H1 (cell line): Measurements from ENCODE around the gene SEMA6A. TPM values are rescaled to one million over a fixed set of nuclear protein-coding genes. Genes with fewer than 3 reads are reported as not detected.

Experiments
- CTCF ChIA-PET: fragments of 300-600 bp; sonication (Branson Sonifier 250); formaldehyde crosslinking; loops from one replicate; lab custom pipeline; 2021; ENCODE audit not compliant: partially characterized antibody; lab: Charles Lee
- POLR2A ChIA-PET: fragments of 300-600 bp; sonication (Branson Sonifier 250); formaldehyde crosslinking; loops from one replicate; lab custom pipeline; 2021; ENCODE audit warnings: inconsistent platforms; ENCODE audit not compliant: partially characterized antibody; lab: Charles Lee
- DNase-seq, 2 experiments: peaks; one replicate each; pipeline versions ENCODE4 v3.0.0 to v3.0.0-alpha.2; 2010 to 2022; ENCODE audit warnings: low spot score in 2 of 2, low read depth in 1 of 2, mixed read lengths in 1 of 2
- FAIRE-seq: peaks from 2 replicates; lab custom pipeline; 2011; peaks lifted over from hg19 to GRCh38; lab: Jason Lieb, UNC
- H2AFZ ChIP-seq: 2 replicates; pipeline ENCODE4 v1.8.1; 2012; ENCODE audit warnings: low read length, inconsistent platforms
- H2AK5ac ChIP-seq: 2 replicates; pipeline ENCODE4 v1.6.1; 2013; ENCODE audit warnings: low read depth, low read length
- H2BK120ac ChIP-seq: replicated peaks from 2 replicates; pipeline ENCODE3; 2013; ENCODE audit warnings: low read depth, low read length, inconsistent platforms
- H2BK12ac ChIP-seq: 2 replicates; pipeline ENCODE4 v1.6.1; 2013; ENCODE audit warnings: low read depth, low read length
- H2BK15ac ChIP-seq: 2 replicates; pipeline ENCODE4 v1.6.1; 2013; ENCODE audit warnings: low read length
- H2BK20ac ChIP-seq: 2 replicates; pipeline ENCODE4 v1.6.1; 2013; ENCODE audit warnings: low read length
- H2BK5ac ChIP-seq: 2 replicates; pipeline ENCODE4 v1.6.1; 2013; ENCODE audit warnings: low read depth, low read length
- H3K14ac ChIP-seq: 2 replicates; pipeline ENCODE4 v1.6.1; 2013; ENCODE audit warnings: inconsistent platforms; ENCODE audit not compliant: insufficient read length
- H3K18ac ChIP-seq: 2 replicates; pipeline ENCODE4 v1.6.1; 2013; ENCODE audit warnings: low read length; ENCODE audit errors: extremely low read depth
- H3K23ac ChIP-seq: 2 replicates; pipeline ENCODE4 v1.6.1; 2013; ENCODE audit warnings: inconsistent platforms; ENCODE audit not compliant: insufficient read length
- H3K23me2 ChIP-seq: 2 replicates; pipeline ENCODE4 v1.6.1; 2013; ENCODE audit warnings: low read depth, low read length
- H3K27ac ChIP-seq: 2 replicates; pipeline ENCODE4 v1.6.1; 2011; ENCODE audit warnings: low read depth, low read length, inconsistent platforms
- H3K27me3 ChIP-seq, 4 experiments: replicated peaks in 1 of 4; 1 replicate in 1 of 4; 2 replicates in 3 of 4; pipeline versions ENCODE4 v1.6.1 to v1.8.1; 2011 to 2013; ENCODE audit warnings: low read length in 3 of 4, mild to moderate bottlenecking in 3 of 4, inconsistent platforms in 2 of 4, mixed read lengths in 2 of 4, moderate library complexity in 1 of 4; ENCODE audit not compliant: control insufficient read depth in 3 of 4, insufficient read depth in 3 of 4; ENCODE audit errors: extremely low read depth in 1 of 4
- H3K36me3 ChIP-seq, 4 experiments: 2 replicates each; pipeline versions ENCODE4 v1.6.1 to v1.8.1; 2011 to 2013; ENCODE audit warnings: mild to moderate bottlenecking in 4 of 4, low read length in 3 of 4, moderate library complexity in 2 of 4, control low read depth in 1 of 4, inconsistent platforms in 1 of 4; ENCODE audit not compliant: insufficient read depth in 4 of 4, control insufficient read depth in 2 of 4
- H3K4ac ChIP-seq: replicated peaks from 2 replicates; pipeline ENCODE3; 2013; ENCODE audit warnings: low read length, low read depth, mixed read lengths, inconsistent platforms; ENCODE audit not compliant: insufficient read length
- H3K4me1 ChIP-seq, 4 experiments: replicated peaks in 1 of 4; 1 replicate in 1 of 4; 2 replicates in 3 of 4; pipeline versions ENCODE4 v1.6.1 to v1.8.1; 2011 to 2013; ENCODE audit warnings: low read length in 3 of 4, inconsistent platforms in 2 of 4, mixed read lengths in 1 of 4; ENCODE audit not compliant: insufficient read depth in 4 of 4, control insufficient read depth in 3 of 4
- H3K4me2 ChIP-seq, 2 experiments: 2 replicates each; pipeline versions ENCODE4 v1.6.1 to v1.8.1; 2011 to 2013; ENCODE audit warnings: low read depth in 2 of 2, low read length in 2 of 2, control low read depth in 1 of 2, inconsistent platforms in 1 of 2, mild to moderate bottlenecking in 1 of 2; ENCODE audit not compliant: insufficient read depth in 1 of 2
- H3K4me3 ChIP-seq, 4 experiments: fragments of 200-600, 300-600 bp in 1 of 4; sonication (generic), shearing (Covaris generic), sonication (Bioruptor Twin) in 1 of 4; 2 replicates each; pipeline versions ENCODE4 v1.5.1 to v1.8.1; 2011 to 2016; ENCODE audit warnings: low read length in 4 of 4, low read depth in 3 of 4, control low read depth in 2 of 4, inconsistent platforms in 2 of 4, mild to moderate bottlenecking in 2 of 4, mixed read lengths in 1 of 4, moderate library complexity in 1 of 4; ENCODE audit not compliant: insufficient read depth in 2 of 4; ENCODE audit errors: extremely low read depth in 1 of 4
- H3K56ac ChIP-seq: replicated peaks from 2 replicates; pipeline ENCODE3; 2013; ENCODE audit warnings: low read depth, mild to moderate bottlenecking, mixed read lengths, low read length, inconsistent platforms; ENCODE audit not compliant: insufficient read length
- H3K79me1 ChIP-seq: 2 replicates; pipeline ENCODE4 v1.6.1; 2013; ENCODE audit warnings: low read depth, low read length, control low read depth
- H3K79me2 ChIP-seq, 2 experiments: 2 replicates each; pipeline versions ENCODE4 v1.6.1 to v1.8.1; 2012 to 2013; ENCODE audit warnings: low read length in 2 of 2, mild to moderate bottlenecking in 2 of 2, inconsistent platforms in 1 of 2; ENCODE audit not compliant: insufficient read depth in 2 of 2, control insufficient read depth in 1 of 2
- H3K9ac ChIP-seq, 4 experiments: replicated peaks in 1 of 4; 1 replicate in 1 of 4; 2 replicates in 3 of 4; pipeline versions ENCODE4 v1.6.1 to v1.8.1; 2011 to 2013; ENCODE audit warnings: low read depth in 3 of 4, low read length in 3 of 4, control low read depth in 2 of 4, mild to moderate bottlenecking in 2 of 4, moderate library complexity in 2 of 4, inconsistent platforms in 1 of 4; ENCODE audit errors: extremely low read depth in 1 of 4
- H3K9me3 ChIP-seq, 2 experiments: 2 replicates each; pipeline versions ENCODE4 v1.6.1 to v1.8.1; 2012 to 2013; ENCODE audit warnings: mild to moderate bottlenecking in 2 of 2, moderate library complexity in 2 of 2, control low read depth in 1 of 2, inconsistent platforms in 1 of 2, low read depth in 1 of 2, low read length in 1 of 2, mixed read lengths in 1 of 2; ENCODE audit not compliant: insufficient read depth in 2 of 2
- H4K20me1 ChIP-seq, 2 experiments: replicated peaks in 1 of 2; 2 replicates each; pipeline versions ENCODE3 to v1.8.1; 2011 to 2013; ENCODE audit warnings: inconsistent platforms in 2 of 2, low read length in 2 of 2, mild to moderate bottlenecking in 1 of 2; ENCODE audit not compliant: insufficient read depth in 2 of 2, control insufficient read depth in 1 of 2
- H4K5ac ChIP-seq: 2 replicates; pipeline ENCODE4 v1.6.1; 2013; ENCODE audit warnings: low read length, low read depth, mixed read lengths, inconsistent platforms; ENCODE audit not compliant: insufficient read length
- H4K8ac ChIP-seq: 2 replicates; pipeline ENCODE4 v1.8.0; 2013; ENCODE audit warnings: mild to moderate bottlenecking, moderate library complexity, low read length, inconsistent platforms; ENCODE audit not compliant: insufficient read depth; ENCODE audit errors: extremely low read depth
- H4K91ac ChIP-seq: replicated peaks from 2 replicates; pipeline ENCODE3; 2013; ENCODE audit warnings: low read length, mixed read lengths, inconsistent platforms; ENCODE audit not compliant: insufficient read length
- ATF3 ChIP-seq: IDR thresholded peaks from 2 replicates; pipeline ENCODE4 v1.6.1; 2011; ENCODE audit warnings: low read depth, mild to moderate bottlenecking, low read length; ENCODE audit not compliant: insufficient read depth
- CTCF ChIP-seq, 3 experiments: IDR thresholded peaks; 1 replicate in 2 of 3; 2 replicates in 1 of 3; pipeline versions ENCODE4 v1.5.1 to v1.6.1; 2011; ENCODE audit warnings: low read length in 3 of 3, mild to moderate bottlenecking in 3 of 3, inconsistent platforms in 2 of 3, low read depth in 1 of 3, moderate library complexity in 1 of 3; ENCODE audit not compliant: insufficient read depth in 1 of 3; ENCODE audit errors: control extremely low read depth in 1 of 3
- RNF2 ChIP-seq: fragments of 200-900, 300-1000 bp; sonication (generic); IDR thresholded peaks from 2 replicates; pipeline ENCODE4 v1.7.1; 2016; ENCODE audit warnings: borderline replicate concordance, low read depth, mild to moderate bottlenecking, antibody characterized with exemption, low read length; ENCODE audit not compliant: poor library complexity, severe bottlenecking; ENCODE audit errors: missing control alignments
- SAP30 ChIP-seq: fragments of 300-600 bp; sonication (generic); IDR thresholded peaks from 2 replicates; pipeline ENCODE4 v1.7.1; 2012; ENCODE audit warnings: low read length, moderate library complexity, mild to moderate bottlenecking, inconsistent platforms; ENCODE audit not compliant: insufficient read depth, insufficient replicate concordance
- SIX5 ChIP-seq: IDR thresholded peaks from 2 replicates; pipeline ENCODE4 v1.6.1; 2011; ENCODE audit warnings: mild to moderate bottlenecking, low read depth, low read length
- SRF ChIP-seq: IDR thresholded peaks from 2 replicates; pipeline ENCODE4 v1.6.1; 2011; ENCODE audit warnings: mild to moderate bottlenecking, low read depth, low read length, moderate library complexity
- TCF12 ChIP-seq: IDR thresholded peaks from 2 replicates; pipeline ENCODE4 v1.6.1; 2011; ENCODE audit warnings: low read depth, mild to moderate bottlenecking, low read length
- YY1 ChIP-seq: IDR thresholded peaks from 2 replicates; pipeline ENCODE4 v1.6.1; 2011; ENCODE audit warnings: low read depth, mild to moderate bottlenecking, low read length
- WGBS, 2 experiments: shearing (Covaris generic) in 1 of 2; methylation state at CpG; one replicate each; pipeline versions ENCODE4 v1.1.6 to v1.1.7; 2013 to 2015; ENCODE audit warnings: low lambda C conversion rate in 2 of 2, mixed read lengths in 2 of 2, inconsistent platforms in 1 of 2, low coverage in 1 of 2, missing lambda C conversion rate in 1 of 2; ENCODE audit not compliant: insufficient replicate concordance in 2 of 2, insufficient coverage in 1 of 2, insufficient read length in 1 of 2; ENCODE audit errors: extremely low coverage in 1 of 2, missing lambda C conversion rate in 1 of 2; 5-methylcytosine and 5-hydroxymethylcytosine counted together
- polyA plus RNA-seq, 7 experiments: library from polyadenylated mRNA; depleted of rRNA in 3 of 7; stranded (reverse) in 5 of 7; unstranded in 2 of 7; fragments of >200 nt in 5 of 7; fragments of 200-250 nt in 2 of 7; gene quantifications; 1 replicate in 5 of 7; 2 replicates in 1 of 7; 4 replicates in 1 of 7; pipeline versions ENCODE4 v1.2.1 to v1.2.3, GENCODE V29; 2011 to 2013; ENCODE audit warnings: missing spikeins in 2 of 7, mixed read lengths in 2 of 7
- total RNA-seq: library from RNA; stranded (reverse); fragmentation: NEBNext Ultra II Directional; extraction: Animal tissue kit (Norgen Biotek cat#: 25700); gene quantifications from 2 replicates; pipeline ENCODE4 v1.2.1, GENCODE V29; 2021

SEMA6A gene
- total and polyA plus RNA-seq, 2 of the 8 experiments (the other 6 are each of a cell fraction or from before 2014, with no cell fraction given) = 78.3 to 277 TPM

DNA sequence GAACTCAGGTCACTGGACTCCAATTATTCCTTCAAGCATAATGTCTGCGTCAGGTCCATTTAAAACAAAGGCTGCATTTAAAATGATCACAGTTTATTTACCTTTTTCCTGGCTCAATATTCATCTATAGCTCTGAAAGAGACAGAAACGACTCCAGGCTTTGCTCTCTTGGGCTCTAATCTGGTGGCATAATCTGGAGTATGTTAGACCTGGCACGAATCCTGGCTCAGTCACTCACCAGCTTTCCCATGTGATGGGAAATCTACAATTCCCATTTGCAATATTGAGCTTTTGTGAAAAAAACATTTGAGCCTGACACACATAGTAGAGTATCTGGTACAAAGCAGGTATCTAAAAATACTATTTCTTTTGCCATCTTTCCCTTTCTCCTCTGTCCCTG is 155.8 kb downstream of the SEMA6A start:
- H3K36me3 ChIP-seq = no peaks in the 10 kb centered on the region
- H4K20me1 ChIP-seq = no peaks in the 10 kb centered on the region
- no peak overlapping the region for H2BK15ac ChIP-seq
- H2BK20ac ChIP-seq = no peak overlapping the region
- no peak overlapping the region for H3K27ac ChIP-seq
- no peak overlapping the region for H2BK120ac ChIP-seq
- H4K5ac ChIP-seq = no peak overlapping the region
- no peak overlapping the region for H2BK5ac ChIP-seq
- no peak overlapping the region for H3K14ac ChIP-seq
- H3K27me3 ChIP-seq = no peaks in the 10 kb centered on the region
- H3K4me1 ChIP-seq = no peaks in the 10 kb centered on the region
- H4K8ac ChIP-seq = no peak overlapping the region
- FAIRE-seq = no peak
- no peak overlapping the region for H3K18ac ChIP-seq
- no peak overlapping the region for H3K23ac ChIP-seq
- POLR2A ChIA-PET = interaction anchor here (1.0 kb wide), 1 partner anchor 1070 kb away, joined by 3 read pairs; no protein-coding TSS in a partner anchor
- no peak overlapping the region for H3K9ac ChIP-seq
- no peaks in the 10 kb centered on the region for H3K79me1 ChIP-seq
- no peak overlapping the region for H3K4me2 ChIP-seq
- WGBS, 2 experiments = 81% methylated on average over 3 of the region's 3 CpGs; no CpG with 5 or more reads in 1 of the 2 experiments
- no peak for TF ChIP-seq YY1
- TF ChIP-seq SRF = no peak
- TF ChIP-seq RNF2 = no peak
- TF ChIP-seq ATF3 = no peak
- TF ChIP-seq SAP30 = no peak
- no peak for TF ChIP-seq CTCF (IDR thresholded peaks at IDR 0.05; ENCODE audit: control extremely low read depth in 1 of 3, insufficient read depth in 1 of 3, low read depth in 1 of 3, low read length in 3 of 3)
- no peak for TF ChIP-seq SIX5
- no peak for TF ChIP-seq TCF12
- TF ChIP-seq, all 59 proteins: peak for 0
- Histone ChIP-seq H3K4ac (no peak overlapping the region), H3K56ac (no peak overlapping the region), H3K4me3 (no peak overlapping the region), H3K23me2 (no peaks in the 10 kb centered on the region), H4K91ac (no peak overlapping the region), H2BK12ac (no peak overlapping the region), H3K9me3 (no peaks in the 10 kb centered on the region), H2AK5ac (no peak overlapping the region), H3K79me2 (no peaks in the 10 kb centered on the region), H2AFZ (no peak overlapping the region)
- CTCF ChIA-PET = interaction anchor here (0.5 to 0.9 kb wide), 2 partner anchors 23 to 45 kb away, joined by 3 to 4 read pairs; no protein-coding TSS in a partner anchor
- DNase-seq = no peak
